IMR-90 (cell line): Measurements from ENCODE around the gene CHD9. TPM values are rescaled to one million over a fixed set of nuclear protein-coding genes. Genes with fewer than 3 reads are reported as not detected.

Experiments used
- ATAC-seq: fragments of 200-7000 bp; cut with Tn5 transposase; 2 replicates; pipeline ENCODE4 v1.9.1; 2020; ENCODE audit warnings: low read depth, mild to moderate bottlenecking, moderate library complexity
- BruUV-seq: library from RNA; stranded (reverse); fragments of 400-500 nt; replicated peaks from 2 replicates; lab custom pipeline; 2021; lab: Mats Ljungman, UMichigan
- CTCF ChIA-PET: fragments of 300-600 bp; formaldehyde crosslinking; extraction: SDS; loops from one replicate; lab custom pipeline; 2021; ENCODE audit warnings: antibody characterized with exemption; lab: Yijun Ruan, JAX
- POLR2A ChIA-PET: fragments of 300-600 bp; sonication (Branson Sonifier 250); formaldehyde crosslinking; loops from one replicate; lab custom pipeline; 2022; ENCODE audit warnings: antibody characterized with exemption; ENCODE audit not compliant: unreplicated experiment; lab: Charles Lee
- DNase-seq: peaks from one replicate; pipeline ENCODE4 v3.0.0; 2013
- H2AFZ ChIP-seq: replicated peaks from 2 replicates; pipeline ENCODE3; 2013; ENCODE audit warnings: low read length, mild to moderate bottlenecking; ENCODE audit not compliant: poor library complexity
- H2AK5ac ChIP-seq: 2 replicates; pipeline ENCODE4 v1.6.1; 2013; ENCODE audit warnings: low read depth, low read length, inconsistent platforms
- H2AK9ac ChIP-seq: replicated peaks from 2 replicates; pipeline ENCODE3; 2013; ENCODE audit warnings: mild to moderate bottlenecking, low read depth, low read length, moderate library complexity; ENCODE audit not compliant: poor library complexity
- H2BK120ac ChIP-seq: 2 replicates; pipeline ENCODE4 v1.6.1; 2013; ENCODE audit warnings: low read depth, low read length, inconsistent platforms
- H2BK15ac ChIP-seq: 3 replicates; pipeline ENCODE4 v1.6.1; 2013; ENCODE audit warnings: low read depth, low read length, inconsistent platforms
- H2BK20ac ChIP-seq: 2 replicates; pipeline ENCODE4 v1.6.1; 2013; ENCODE audit warnings: low read depth, mild to moderate bottlenecking, inconsistent platforms, low read length, moderate library complexity
- H2BK5ac ChIP-seq: 2 replicates; pipeline ENCODE4 v1.6.1; 2013; ENCODE audit warnings: mild to moderate bottlenecking, low read depth, low read length, inconsistent platforms; ENCODE audit not compliant: poor library complexity, severe bottlenecking
- H3K14ac ChIP-seq: replicated peaks from 2 replicates; pipeline ENCODE4 v1.6.1; 2013; ENCODE audit warnings: low read depth, low read length, inconsistent platforms
- H3K18ac ChIP-seq: 2 replicates; pipeline ENCODE4 v1.6.1; 2013; ENCODE audit warnings: low read depth, low read length, control low read depth
- H3K23ac ChIP-seq: 2 replicates; pipeline ENCODE4 v1.6.1; 2013; ENCODE audit warnings: low read depth, low read length, inconsistent platforms
- H3K27ac ChIP-seq: 2 replicates; pipeline ENCODE4 v1.5.1; 2013; ENCODE audit warnings: mild to moderate bottlenecking, control low read depth, low read length; ENCODE audit not compliant: insufficient read depth
- H3K27me3 ChIP-seq: 2 replicates; pipeline ENCODE4 v1.6.1; 2013; ENCODE audit warnings: low read length; ENCODE audit not compliant: control insufficient read depth, insufficient read depth
- H3K36me3 ChIP-seq: 2 replicates; pipeline ENCODE4 v1.6.1; 2013; ENCODE audit warnings: low read length, mixed read lengths; ENCODE audit not compliant: control insufficient read depth, insufficient read depth
- H3K4ac ChIP-seq: 2 replicates; pipeline ENCODE4 v1.6.1; 2013; ENCODE audit warnings: low read depth, low read length, inconsistent platforms
- H3K4me1 ChIP-seq: 2 replicates; pipeline ENCODE4 v1.6.1; 2013; ENCODE audit warnings: low read length, mixed read lengths; ENCODE audit not compliant: control insufficient read depth, insufficient read depth
- H3K4me2 ChIP-seq: 2 replicates; pipeline ENCODE4 v1.6.1; 2013; ENCODE audit warnings: low read depth, mild to moderate bottlenecking, control low read depth, low read length, moderate library complexity
- H3K4me3 ChIP-seq: 2 replicates; pipeline ENCODE4 v1.5.1; 2013; ENCODE audit warnings: low read depth, mild to moderate bottlenecking, control low read depth, low read length, moderate library complexity; ENCODE audit not compliant: insufficient read depth
- H3K56ac ChIP-seq: 2 replicates; pipeline ENCODE4 v1.6.1; 2013; ENCODE audit warnings: low read length, inconsistent platforms; ENCODE audit not compliant: insufficient read depth; ENCODE audit errors: extremely low read depth
- H3K79me1 ChIP-seq, 2 experiments: 2 replicates each; pipeline ENCODE4 v1.6.1; 2013; ENCODE audit warnings: low read length in 2 of 2, inconsistent platforms in 1 of 2, low read depth in 1 of 2
- H3K9ac ChIP-seq: 2 replicates; pipeline ENCODE4 v1.6.1; 2013; ENCODE audit warnings: low read depth, low read length, control low read depth
- H3K9me1 ChIP-seq: 2 replicates; pipeline ENCODE4 v1.6.1; 2013; ENCODE audit warnings: low read length, inconsistent platforms; ENCODE audit not compliant: insufficient read depth
- H3K9me3 ChIP-seq: 2 replicates; pipeline ENCODE4 v1.6.1; 2013; ENCODE audit warnings: low read length; ENCODE audit not compliant: control insufficient read depth, insufficient read depth
- H4K20me1 ChIP-seq: 2 replicates; pipeline ENCODE4 v1.6.1; 2013; ENCODE audit warnings: low read length, inconsistent platforms; ENCODE audit not compliant: insufficient read depth
- H4K5ac ChIP-seq: 2 replicates; pipeline ENCODE4 v1.6.1; 2013; ENCODE audit warnings: mild to moderate bottlenecking, low read depth, low read length, control low read depth
- H4K8ac ChIP-seq, 2 experiments: 2 replicates each; pipeline ENCODE4 v1.6.1; 2013; ENCODE audit warnings: low read depth in 2 of 2, low read length in 2 of 2, control low read depth in 1 of 2, inconsistent platforms in 1 of 2
- H4K91ac ChIP-seq: 2 replicates; pipeline ENCODE4 v1.6.1; 2013; ENCODE audit warnings: low read depth, low read length, inconsistent platforms; ENCODE audit not compliant: insufficient read depth
- CEBPB ChIP-seq: IDR thresholded peaks from 2 replicates; pipeline ENCODE4 v1.6.1; 2012; ENCODE audit warnings: low read depth, low read length, improper control_type of control experiment
- ELK1 ChIP-seq: fragments of 150-350 bp; IDR thresholded peaks from 2 replicates; pipeline ENCODE4 v1.6.1; 2016; ENCODE audit warnings: low read depth, mild to moderate bottlenecking, low read length, moderate library complexity, borderline replicate concordance
- WGBS, 2 experiments: methylation state at CpG; one replicate each; pipeline versions ENCODE4 v1.1.5 to v1.1.7; 2013; ENCODE audit warnings: missing lambda C conversion rate in 2 of 2; ENCODE audit not compliant: insufficient read length in 1 of 2; ENCODE audit errors: extremely low coverage in 2 of 2; 5-methylcytosine and 5-hydroxymethylcytosine counted together
- dilution Hi-C: fragments of 300-500 bp; cut with HindIII; formaldehyde crosslinking; loops from one replicate; pipeline ENCODE4 v1.14.3; 2018; ENCODE audit warnings: low sequenced_read_pairs; ENCODE audit not compliant: unreplicated experiment
- in situ Hi-C: fragments of 300-500 bp; cut with MboI; formaldehyde crosslinking; loops from 3 replicates; pipeline ENCODE4 v1.14.3; 2019; ENCODE audit warnings: low sequenced_read_pairs, inconsistent platforms, mixed read lengths
- intact Hi-C: fragments of 100-400 bp; cut with micrococcal nuclease; formaldehyde crosslinking; loops from 2 replicates; pipeline ENCODE4 v1.10.0; 2022
- polyA plus RNA-seq, 3 experiments: library from polyadenylated mRNA; depleted of rRNA; stranded (reverse); fragments of >200 nt; gene quantifications; 2 replicates each; pipeline ENCODE4 v1.2.3, GENCODE V29; 2012; ENCODE audit warnings: low replicate concordance in 1 of 3
- total RNA-seq: library from RNA; depleted of rRNA; stranded (reverse); fragments of >200 nt; gene quantifications from 2 replicates; pipeline ENCODE4 v1.2.3, GENCODE V29; 2012

CHD9 gene
- total and polyA plus RNA-seq, 2 of the 4 experiments (the other 2 are of a cell fraction), result 9.1 to 48.8 TPM

- no peaks in the 10 kb centered on the region for H3K9me1 ChIP-seq
- H3K9me3 ChIP-seq, result peaks cover 5% of the 10 kb centered on the region; the same call in 1 of the 2 replicates
- peak; percentile 70 for TF ChIP-seq CEBPB
- TF ChIP-seq ELK1, result no peak
- no CpG with 5 or more reads among the region's 3 CpGs for WGBS, 2 experiments
- in situ Hi-C loops (no loop called here), dilution Hi-C loops (no loop called here), intact Hi-C loops (no loop called here)
- ChIA-PET CTCF (interaction anchor here (0.6 kb wide), 1 partner anchor 9 kb away, joined by 3 read pairs; no protein-coding TSS in a partner anchor), POLR2A (interaction anchor here (0.6 kb wide), 1 partner anchor 213 kb away, joined by 3 read pairs; no protein-coding TSS in a partner anchor)
- no peak overlapping the region for H3K56ac ChIP-seq
- peaks cover 6 to 13% of the 10 kb centered on the region in 2 experiments; a peak in 3 of 4 replicates for H3K79me1 ChIP-seq
- no peak overlapping the region for H3K23ac ChIP-seq
- no peak overlapping the region for H2BK15ac ChIP-seq
- H2AK9ac ChIP-seq, result no peak overlapping the region
- H3K4me1 ChIP-seq, result no peaks in the 10 kb centered on the region; the same call in 1 of the 2 replicates
- no peak overlapping the region for H4K91ac ChIP-seq
- H3K4ac ChIP-seq, result no peak overlapping the region
- no peak overlapping the region for H3K4me3 ChIP-seq
- DNase-seq, result no peak
- H3K14ac ChIP-seq, result no peak overlapping the region
- no peak overlapping the region for H2BK120ac ChIP-seq
- no TSS peak for BruUV-seq
- H4K20me1 ChIP-seq, result no peaks in the 10 kb centered on the region
- H3K27me3 ChIP-seq, result no peaks in the 10 kb centered on the region
- no peak overlapping the region for H3K18ac ChIP-seq
- H4K5ac ChIP-seq, result no peak overlapping the region
- H3K9ac ChIP-seq, result no peak overlapping the region
- H3K4me2 ChIP-seq, result no peak overlapping the region
- ATAC-seq, result no peak
- H3K27ac ChIP-seq, result no peak overlapping the region
- no peak overlapping the region for H2AFZ ChIP-seq
- H2AK5ac ChIP-seq, result no peak overlapping the region
- no peak overlapping the region for H2BK20ac ChIP-seq
- H4K8ac ChIP-seq, result no peak overlapping the region
- peaks cover 28% of the 10 kb centered on the region for H3K36me3 ChIP-seq
- H2BK5ac ChIP-seq, result no peak overlapping the region
These were observed 204.0 kb downstream of the CHD9 start for GRCh38 chr16:53258809-53259208.
